Mesendoderm (in vitro differentiated cells): Measurements from ENCODE around the gene MEGF6.

ENCODE experiments used
- DNase-seq: peaks from one replicate; pipeline ENCODE4 v3.0.0; 2013
- H2AK5ac ChIP-seq: 2 replicates; pipeline ENCODE4 v1.6.1; 2013; ENCODE audit warnings: low read length, inconsistent platforms
- H2BK120ac ChIP-seq: 2 replicates; pipeline ENCODE4 v1.6.1; 2013; ENCODE audit warnings: low read depth, mild to moderate bottlenecking, low read length, moderate library complexity, mixed read lengths
- H2BK15ac ChIP-seq: replicated peaks from 2 replicates; pipeline ENCODE4 v1.6.1; 2013; ENCODE audit warnings: low read depth, mild to moderate bottlenecking, moderate library complexity
- H2BK5ac ChIP-seq: 2 replicates; pipeline ENCODE4 v1.6.1; 2013; ENCODE audit warnings: low read length, inconsistent platforms
- H3K18ac ChIP-seq: 2 replicates; pipeline ENCODE4 v1.6.1; 2013; ENCODE audit warnings: mild to moderate bottlenecking, low read length, mixed read lengths
- H3K23ac ChIP-seq: one replicate; pipeline ENCODE4 v1.6.1; 2013; ENCODE audit warnings: low read length
- H3K27ac ChIP-seq: 2 replicates; pipeline ENCODE4 v1.5.1; 2013; ENCODE audit warnings: low read depth, mild to moderate bottlenecking, inconsistent platforms, low read length, moderate library complexity
- H3K27me3 ChIP-seq: 2 replicates; pipeline ENCODE4 v1.6.1; 2013; ENCODE audit warnings: low read length, control low read depth, mild to moderate bottlenecking, inconsistent platforms; ENCODE audit not compliant: insufficient read depth, poor library complexity
- H3K36me3 ChIP-seq: 2 replicates; pipeline ENCODE4 v1.6.1; 2013; ENCODE audit warnings: low read length, inconsistent platforms; ENCODE audit not compliant: control insufficient read depth, insufficient read depth
- H3K4ac ChIP-seq: one replicate; pipeline ENCODE4 v1.6.1; 2013; ENCODE audit warnings: low read depth, mild to moderate bottlenecking, low read length, moderate library complexity
- H3K4me1 ChIP-seq: 2 replicates; pipeline ENCODE4 v1.6.1; 2013; ENCODE audit warnings: low read depth, low read length, inconsistent platforms; ENCODE audit not compliant: control insufficient read depth
- H3K4me2 ChIP-seq: 2 replicates; pipeline ENCODE4 v1.6.1; 2013; ENCODE audit warnings: low read length
- H3K4me3 ChIP-seq: 2 replicates; pipeline ENCODE4 v1.5.1; 2013; ENCODE audit warnings: mild to moderate bottlenecking, low read length
- H3K56ac ChIP-seq: one replicate; pipeline ENCODE4 v1.6.1; 2013; ENCODE audit warnings: low read length
- H3K79me1 ChIP-seq: 2 replicates; pipeline ENCODE4 v1.6.1; 2013; ENCODE audit warnings: low read length, inconsistent platforms
- H3K79me2 ChIP-seq: 2 replicates; pipeline ENCODE4 v1.6.1; 2013; ENCODE audit warnings: mild to moderate bottlenecking, low read length; ENCODE audit not compliant: control insufficient read depth, insufficient read depth
- H3K9ac ChIP-seq: 2 replicates; pipeline ENCODE4 v1.6.1; 2013; ENCODE audit warnings: low read length, inconsistent platforms
- H4K5ac ChIP-seq: one replicate; pipeline ENCODE4 v1.6.1; 2013; ENCODE audit warnings: low read length
- H4K8ac ChIP-seq: one replicate; pipeline ENCODE4 v1.6.1; 2013; ENCODE audit warnings: low read depth, mild to moderate bottlenecking, control low read depth, low read length, moderate library complexity
- WGBS: extraction: QIAGEN DNeasy Blood & Tissue Kit; methylation state at CpG from one replicate; pipeline ENCODE4 v1.1.7; 2013; ENCODE audit warnings: low lambda C conversion rate, missing lambda C conversion rate; ENCODE audit not compliant: insufficient coverage; ENCODE audit errors: extremely low coverage; 5-methylcytosine and 5-hydroxymethylcytosine counted together

MEGF6 gene

GRCh38 chr1:3461238-3461933 is 149.9 kb downstream of the MEGF6 start:
- H3K79me1 ChIP-seq = no peaks in the 10 kb centered on the region
- no peak overlapping the region for H3K9ac ChIP-seq
- H4K5ac ChIP-seq = no peak overlapping the region
- no CpG with 5 or more reads among the region's 30 CpGs for WGBS
- H3K36me3 ChIP-seq = no peaks in the 10 kb centered on the region
- H3K56ac ChIP-seq = no peak overlapping the region
- no peak overlapping the region for H3K4me2 ChIP-seq
- no peaks in the 10 kb centered on the region for H3K27me3 ChIP-seq
- H3K4me1 ChIP-seq = no peaks in the 10 kb centered on the region
- H3K4ac ChIP-seq = no peak overlapping the region
- H2BK120ac ChIP-seq = no peak overlapping the region
- no peak overlapping the region for H3K23ac ChIP-seq
- H2AK5ac ChIP-seq = no peak overlapping the region
- no peak overlapping the region for H3K4me3 ChIP-seq
- H4K8ac ChIP-seq = no peak overlapping the region
- H2BK15ac ChIP-seq = no peak overlapping the region
- H2BK5ac ChIP-seq = no peak overlapping the region
- no peak for DNase-seq
- no peak overlapping the region for H3K27ac ChIP-seq
- H3K79me2 ChIP-seq = no peaks in the 10 kb centered on the region
- no peak overlapping the region for H3K18ac ChIP-seq

GRCh38 chr1:3460672-3461131 is 150.6 kb downstream of the MEGF6 start:
- Histone ChIP-seq H3K4me2 (no peak overlapping the region), H3K9ac (no peak overlapping the region), H2BK5ac (no peak overlapping the region), H2BK15ac (no peak overlapping the region), H3K4ac (no peak overlapping the region), H2AK5ac (no peak overlapping the region), H3K23ac (no peak overlapping the region), H3K18ac (no peak overlapping the region), H3K79me2 (peaks cover 2% of the 10 kb centered on the region), H3K79me1 (peaks cover 2% of the 10 kb centered on the region), H4K5ac (no peak overlapping the region), H3K4me1 (peaks cover 1% of the 10 kb centered on the region), H4K8ac (no peak overlapping the region), H3K27ac (no peak overlapping the region), H3K27me3 (no peaks in the 10 kb centered on the region), H2BK120ac (no peak overlapping the region), H3K36me3 (no peaks in the 10 kb centered on the region), H3K56ac (no peak overlapping the region), H3K4me3 (no peak overlapping the region)
- no CpG with 5 or more reads among the region's 14 CpGs for WGBS
- DNase-seq = no peak

DNA sequence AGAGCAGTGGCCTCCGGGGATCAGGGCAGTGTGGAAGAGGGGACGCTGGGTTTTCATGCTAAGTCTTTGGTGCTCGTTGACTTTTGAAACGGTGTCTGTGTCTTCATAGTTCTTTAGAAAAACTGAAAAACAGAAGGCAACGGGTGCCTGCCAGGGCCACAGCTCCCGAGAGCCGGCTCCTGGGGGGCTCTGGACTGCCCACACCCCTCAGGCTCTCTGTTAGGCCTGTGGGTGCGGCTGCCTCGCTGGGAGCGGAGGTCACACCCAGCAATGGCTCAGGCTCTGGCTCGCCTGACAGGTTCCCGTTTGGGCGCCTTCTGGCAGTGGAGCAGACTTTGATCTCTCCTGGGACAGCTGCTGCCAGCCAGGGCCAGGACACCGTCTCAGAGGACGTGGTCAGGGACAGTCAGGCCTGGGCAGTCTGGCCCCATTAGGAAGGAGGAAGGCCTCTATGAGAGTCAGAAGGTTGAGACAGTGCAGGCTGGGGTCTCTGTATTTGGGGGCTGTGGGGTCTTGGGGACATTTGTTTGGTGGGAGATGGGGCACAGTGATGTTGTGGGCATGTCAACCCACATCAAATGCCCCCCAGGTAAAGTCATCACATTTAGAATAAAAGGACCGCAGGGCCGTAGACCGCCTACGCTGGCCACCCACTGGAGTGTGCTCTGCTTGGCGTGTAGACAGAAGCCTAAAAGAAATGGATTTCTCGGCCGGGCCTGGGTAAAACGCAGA is 151.2 kb downstream of the MEGF6 start:
- no peak overlapping the region for H3K9ac ChIP-seq
- peaks cover 3% of the 10 kb centered on the region for H3K79me2 ChIP-seq
- H3K27me3 ChIP-seq = no peaks in the 10 kb centered on the region
- H2BK120ac ChIP-seq = no peak overlapping the region
- no peak overlapping the region for H3K4me3 ChIP-seq
- H3K23ac ChIP-seq = no peak overlapping the region
- no peak overlapping the region for H3K4me2 ChIP-seq
- no peak overlapping the region for H4K8ac ChIP-seq
- H3K56ac ChIP-seq = no peak overlapping the region
- no CpG with 5 or more reads among the region's 23 CpGs for WGBS
- H3K79me1 ChIP-seq = peaks cover 4% of the 10 kb centered on the region
- no peaks in the 10 kb centered on the region for H3K36me3 ChIP-seq
- no peak overlapping the region for H2AK5ac ChIP-seq
- H3K18ac ChIP-seq = no peak overlapping the region
- H3K4me1 ChIP-seq = peaks cover 5% of the 10 kb centered on the region
- no peak overlapping the region for H3K4ac ChIP-seq
- H4K5ac ChIP-seq = no peak overlapping the region
- no peak overlapping the region for H2BK5ac ChIP-seq
- no peak overlapping the region for H3K27ac ChIP-seq
- no peak overlapping the region for H2BK15ac ChIP-seq
- no peak for DNase-seq

DNA sequence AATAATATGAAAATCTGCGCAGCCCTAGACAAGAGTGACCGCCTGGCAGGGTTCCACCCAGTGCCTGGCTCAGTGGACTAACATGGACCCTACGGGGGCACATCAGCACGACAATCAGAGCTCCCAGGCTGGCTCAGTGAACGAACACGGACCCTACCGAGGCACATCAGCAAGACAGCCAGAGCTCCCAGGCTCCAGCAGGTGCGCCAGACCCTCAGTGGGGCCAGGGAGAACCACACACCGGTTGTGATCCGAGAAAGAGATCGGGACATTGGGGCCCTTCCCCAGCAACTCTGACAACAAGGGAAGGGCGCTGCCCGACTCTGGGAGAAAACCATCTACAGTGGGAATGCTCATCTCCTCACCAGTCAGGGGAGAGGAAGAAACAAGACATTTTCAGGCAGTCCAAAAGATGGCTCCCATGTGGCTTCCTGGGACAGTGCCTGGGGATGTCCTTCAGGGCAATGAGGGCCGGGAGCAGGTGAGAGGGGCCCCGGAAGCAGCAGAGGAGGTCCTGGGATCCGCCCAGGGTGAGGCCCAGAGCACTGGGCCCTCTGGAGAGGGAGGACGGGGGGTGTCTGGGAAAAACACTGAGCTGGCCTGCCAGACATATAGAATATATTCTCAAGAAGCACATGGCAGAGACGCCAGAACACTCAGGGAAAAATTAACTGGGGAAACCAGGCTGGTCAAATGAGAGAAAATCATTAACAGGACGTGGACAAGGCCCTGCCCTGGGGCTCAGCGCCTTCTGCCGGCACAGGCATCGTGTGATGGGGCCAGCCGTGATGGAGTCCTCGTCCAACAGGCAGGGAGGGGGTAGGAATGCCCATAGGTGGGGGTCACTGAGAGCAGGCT is 152.0 kb downstream of the MEGF6 start:
- Histone ChIP-seq H3K9ac (no peak overlapping the region), H4K8ac (no peak overlapping the region), H3K36me3 (no peaks in the 10 kb centered on the region), H2BK15ac (no peak overlapping the region), H2BK120ac (no peak overlapping the region), H2BK5ac (no peak overlapping the region), H3K27me3 (no peaks in the 10 kb centered on the region), H3K4me1 (peaks cover 5% of the 10 kb centered on the region), H3K79me1 (peaks cover 4% of the 10 kb centered on the region), H3K79me2 (peaks cover 3% of the 10 kb centered on the region), H3K27ac (no peak overlapping the region), H3K4me2 (no peak overlapping the region), H3K4ac (no peak overlapping the region), H3K23ac (no peak overlapping the region), H3K4me3 (no peak overlapping the region), H3K56ac (no peak overlapping the region), H2AK5ac (no peak overlapping the region), H3K18ac (no peak overlapping the region), H4K5ac (no peak overlapping the region)
- WGBS = no CpG with 5 or more reads among the region's 24 CpGs
- no peak for DNase-seq

DNA sequence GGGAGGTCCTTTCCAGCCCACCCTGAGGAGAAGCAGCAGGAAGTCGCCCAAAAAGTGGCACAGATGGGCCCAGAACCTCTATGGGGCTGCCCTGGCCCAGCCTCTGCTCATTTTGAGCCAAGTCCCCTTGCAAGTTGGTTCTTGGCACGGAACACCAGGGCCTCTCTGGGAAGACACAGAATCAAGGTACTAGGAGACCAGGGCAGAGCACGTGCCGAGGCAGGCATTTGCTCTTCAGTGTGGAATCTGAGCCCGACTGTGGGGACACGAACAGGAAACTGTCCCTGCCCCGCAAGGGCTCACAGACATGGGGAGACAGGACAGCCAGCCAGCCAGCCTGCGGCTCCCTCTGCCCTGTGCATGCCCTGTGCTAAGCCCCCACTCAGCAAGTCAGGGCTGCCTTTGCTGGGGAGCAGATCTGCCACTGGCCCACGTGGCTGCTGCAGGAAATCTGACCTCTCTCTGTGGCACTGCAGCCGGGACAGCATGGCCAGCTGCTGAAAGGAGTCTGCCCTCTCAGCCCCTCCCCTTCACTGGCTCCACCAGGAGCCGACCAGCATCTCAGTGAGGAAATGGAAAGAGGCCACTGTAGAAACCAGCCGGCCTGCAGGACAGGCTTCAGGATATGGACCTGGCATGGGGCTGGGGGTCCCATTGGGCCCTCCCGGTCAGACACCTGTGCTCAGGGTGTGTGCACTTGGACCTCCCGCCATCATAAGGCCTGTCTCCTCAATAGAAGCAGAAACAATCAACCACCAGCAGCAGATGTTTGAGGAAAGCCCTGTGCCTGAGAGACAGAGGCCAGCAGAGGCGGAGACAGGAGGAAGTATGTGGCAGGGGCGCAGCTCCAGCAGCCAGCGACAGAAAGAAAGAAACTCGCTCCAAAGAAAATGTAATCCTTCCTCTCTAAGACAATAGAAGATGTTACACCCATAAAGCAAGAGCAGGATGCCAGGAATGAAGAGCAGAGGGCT is 153.1 kb downstream of the MEGF6 start:
- Histone ChIP-seq H2AK5ac (no peak overlapping the region), H3K4me2 (no peak overlapping the region), H4K8ac (no peak overlapping the region), H3K79me1 (peaks cover 4% of the 10 kb centered on the region), H2BK5ac (no peak overlapping the region), H2BK15ac (no peak overlapping the region), H3K9ac (no peak overlapping the region), H4K5ac (no peak overlapping the region), H3K79me2 (peaks cover 3% of the 10 kb centered on the region), H3K18ac (no peak overlapping the region), H3K36me3 (no peaks in the 10 kb centered on the region), H3K23ac (no peak overlapping the region), H3K4me3 (no peak overlapping the region), H3K27ac (no peak overlapping the region), H3K4me1 (peaks cover 11% of the 10 kb centered on the region), H3K27me3 (no peaks in the 10 kb centered on the region), H3K4ac (no peak overlapping the region), H3K56ac (no peak overlapping the region), H2BK120ac (no peak overlapping the region)
- DNase-seq = no peak
- WGBS = no CpG with 5 or more reads among the region's 18 CpGs
